Osteoblast (primary cell): Measurements from ENCODE around the gene ELOVL1. TPM values are rescaled to one million over a fixed set of nuclear protein-coding genes. Genes with fewer than 3 reads are reported as not detected.

Source experiments
- DNase-seq: peaks from one replicate; pipeline ENCODE4 v3.0.0; 2011; ENCODE audit warnings: low spot score, mixed read lengths; ENCODE audit not compliant: insufficient read length; ENCODE audit errors: missing footprints
- H2AFZ ChIP-seq: 2 replicates; pipeline ENCODE4 v1.6.0; 2011; ENCODE audit warnings: mild to moderate bottlenecking, low read length
- H3K27ac ChIP-seq: 2 replicates; pipeline ENCODE4 v1.5.1; 2011; ENCODE audit warnings: mild to moderate bottlenecking, low read depth, low read length, moderate library complexity
- H3K27me3 ChIP-seq: 2 replicates; pipeline ENCODE4 v1.6.0; 2012; ENCODE audit warnings: mild to moderate bottlenecking, control low read depth, inconsistent platforms, low read length, moderate library complexity; ENCODE audit not compliant: insufficient read depth
- H3K36me3 ChIP-seq: 2 replicates; pipeline ENCODE4 v1.5.1; 2011; ENCODE audit warnings: mild to moderate bottlenecking, low read length, control low read depth, moderate library complexity; ENCODE audit not compliant: insufficient read depth
- H3K4me1 ChIP-seq: 2 replicates; pipeline ENCODE4 v1.5.1; 2011; ENCODE audit warnings: mild to moderate bottlenecking, low read length, control low read depth, moderate library complexity; ENCODE audit not compliant: insufficient read depth
- H3K4me2 ChIP-seq: 2 replicates; pipeline ENCODE4 v1.6.0; 2011; ENCODE audit warnings: mild to moderate bottlenecking, low read length; ENCODE audit not compliant: insufficient read depth
- H3K4me3 ChIP-seq: fragments of 200-600 bp; sonication (generic); 3 replicates; pipeline ENCODE4 v1.5.1; 2012; ENCODE audit warnings: mild to moderate bottlenecking, low read length, inconsistent platforms; ENCODE audit not compliant: insufficient read depth
- H3K79me2 ChIP-seq: 2 replicates; pipeline ENCODE4 v1.6.0; 2012; ENCODE audit warnings: mild to moderate bottlenecking, low read length, control low read depth, inconsistent platforms; ENCODE audit not compliant: insufficient read depth
- H3K9me3 ChIP-seq: 2 replicates; pipeline ENCODE4 v1.5.1; 2011; ENCODE audit warnings: low read depth, low read length, control low read depth
- H4K20me1 ChIP-seq: 2 replicates; pipeline ENCODE4 v1.6.0; 2012; ENCODE audit warnings: mild to moderate bottlenecking, low read length, control low read depth; ENCODE audit not compliant: insufficient read depth
- CTCF ChIP-seq: IDR thresholded peaks from 2 replicates; pipeline ENCODE4 v1.5.1; 2011; ENCODE audit warnings: mild to moderate bottlenecking, low read depth, low read length, moderate library complexity; ENCODE audit errors: extremely low read depth
- total RNA-seq: library from RNA; depleted of rRNA; stranded (reverse); fragments of >200 nt; gene quantifications from 2 replicates; pipeline ENCODE4 v1.2.3, GENCODE V29; 2012

ELOVL1 gene
- total RNA-seq, 1 donor = 36.9 TPM

GRCh38 chr1:43381612-43382011, 13.8 kb upstream of the ELOVL1 start:
- Histone ChIP-seq H3K36me3 (peaks cover 65% of the 10 kb centered on the region), H3K79me2 (peaks cover 7% of the 10 kb centered on the region), H3K4me2 (no peak overlapping the region), H3K4me3 (no peak overlapping the region), H3K9me3 (no peaks in the 10 kb centered on the region), H4K20me1 (peaks cover 11% of the 10 kb centered on the region), H3K27ac (no peak overlapping the region), H3K27me3 (no peaks in the 10 kb centered on the region), H3K4me1 (no peaks in the 10 kb centered on the region), H2AFZ (no peak overlapping the region)
- no peak for TF ChIP-seq CTCF
- no peak for DNase-seq

- Histone ChIP-seq H4K20me1 (peaks cover 3% of the 10 kb centered on the region), H2AFZ (no peak overlapping the region), H3K9me3 (no peaks in the 10 kb centered on the region), H3K4me3 (no peak overlapping the region), H3K4me1 (no peaks in the 10 kb centered on the region), H3K4me2 (no peak overlapping the region), H3K27me3 (no peaks in the 10 kb centered on the region), H3K36me3 (peaks cover 43% of the 10 kb centered on the region), H3K79me2 (no peaks in the 10 kb centered on the region), H3K27ac (no peak overlapping the region)
- DNase-seq = no peak
- TF ChIP-seq CTCF = no peak
These were observed 11.7 kb upstream of the ELOVL1 start for GRCh38 chr1:43379476-43379875.

- Histone ChIP-seq H4K20me1 (no peaks in the 10 kb centered on the region), H3K4me2 (no peak overlapping the region), H3K79me2 (no peaks in the 10 kb centered on the region), H3K27ac (no peak overlapping the region), H3K9me3 (no peaks in the 10 kb centered on the region), H3K4me3 (no peak overlapping the region), H3K27me3 (no peaks in the 10 kb centered on the region), H3K36me3 (peaks cover 27% of the 10 kb centered on the region), H2AFZ (no peak overlapping the region), H3K4me1 (peaks cover 14% of the 10 kb centered on the region)
- no peak for TF ChIP-seq CTCF
- DNase-seq = no peak
These were observed 10.0 kb upstream of the ELOVL1 start for GRCh38 chr1:43377831-43378230.

- H4K20me1 ChIP-seq = no peaks in the 10 kb centered on the region
- no peaks in the 10 kb centered on the region for H3K9me3 ChIP-seq
- no peak for DNase-seq
These were observed 9.0 kb upstream of the ELOVL1 start for GRCh38 chr1:43376723-43377235.

More at GRCh38 chr1:43376723-43377235, 9.0 kb upstream of the ELOVL1 start:
- Histone ChIP-seq H3K36me3 (peaks cover 18% of the 10 kb centered on the region), H3K27me3 (no peaks in the 10 kb centered on the region), H3K79me2 (no peaks in the 10 kb centered on the region), H2AFZ (no peak overlapping the region), H3K4me1 (peaks cover 21% of the 10 kb centered on the region), H3K4me3 (no peak overlapping the region), H3K27ac (no peak overlapping the region), H3K4me2 (no peak overlapping the region)
- TF ChIP-seq CTCF = no peak
